Right cardiac atrium (tissue), 5 donors: ENCODE data around the gene PPP1R9B. TPM values are rescaled to one million over a fixed set of nuclear protein-coding genes. Genes with fewer than 3 reads are reported as not detected.

Source experiments
- ATAC-seq, 2 donors: fragments of 200-7000 bp; cut with Tn5 transposase; one replicate each; pipeline versions ENCODE4 v1.8.0 to v1.9.1; 2020; ENCODE audit warnings: moderate library complexity in 2 of 2, mild to moderate bottlenecking in 1 of 2
- DNase-seq, 3 donors: peaks; one replicate each; pipeline ENCODE4 v3.0.0-alpha.2; 2020
- H3K27ac ChIP-seq: one replicate; pipeline ENCODE4 v1.5.1; 2013; ENCODE audit warnings: mild to moderate bottlenecking, low read length, control low read depth, moderate library complexity
- H3K27me3 ChIP-seq: one replicate; pipeline ENCODE4 v1.6.1; 2013; ENCODE audit not compliant: control insufficient read depth, insufficient read depth
- H3K4me1 ChIP-seq: one replicate; pipeline ENCODE4 v1.6.1; 2013; ENCODE audit warnings: low read length; ENCODE audit not compliant: control insufficient read depth, insufficient read depth
- H3K4me3 ChIP-seq: one replicate; pipeline ENCODE4 v1.5.1; 2013; ENCODE audit warnings: low read length, control low read depth
- H3K9me3 ChIP-seq: one replicate; pipeline ENCODE4 v1.6.1; 2013; ENCODE audit warnings: low read length; ENCODE audit not compliant: control insufficient read depth
- WGBS: extraction: QIAGEN DNeasy Blood & Tissue Kit; methylation state at CpG from one replicate; pipeline ENCODE4 v1.1.7; 2013; 5-methylcytosine and 5-hydroxymethylcytosine counted together
- intact Hi-C, 4 donors: fragments of 100-400 bp; cut with DNase I; formaldehyde crosslinking; loops; one replicate each; pipeline versions ENCODE4 v1.11.0 to v1.14.0; 2022 to 2023
- polyA plus RNA-seq: library from polyadenylated mRNA; stranded (reverse); fragments of 200-250 nt; gene quantifications from one replicate; pipeline ENCODE4 v1.2.3, GENCODE V29; 2013
- total RNA-seq, 4 donors: library from RNA; stranded (reverse); fragmentation: NEBNext Ultra II Directional; extraction: Animal tissue kit (Norgen Biotek cat#: 25700); gene quantifications; one replicate each; pipeline ENCODE4 v1.2.1, GENCODE V29; 2021
- donor health status: healthy with polysubstance abuse.
- donor health status: DM: no; HTN: yes; CAD: no.
- donor health status: DM: no; HTN: no; CAD: no.
- donor health status: DM: no; HTN: yes; CAD: no; lungs with severe emphysema.
- donor health status: DM: yes; HTN: yes; CAD: no.

The PPP1R9B gene
- total and polyA plus RNA-seq, 5 donors = 26.5 to 40.7 (median 34.4) TPM

DNA sequence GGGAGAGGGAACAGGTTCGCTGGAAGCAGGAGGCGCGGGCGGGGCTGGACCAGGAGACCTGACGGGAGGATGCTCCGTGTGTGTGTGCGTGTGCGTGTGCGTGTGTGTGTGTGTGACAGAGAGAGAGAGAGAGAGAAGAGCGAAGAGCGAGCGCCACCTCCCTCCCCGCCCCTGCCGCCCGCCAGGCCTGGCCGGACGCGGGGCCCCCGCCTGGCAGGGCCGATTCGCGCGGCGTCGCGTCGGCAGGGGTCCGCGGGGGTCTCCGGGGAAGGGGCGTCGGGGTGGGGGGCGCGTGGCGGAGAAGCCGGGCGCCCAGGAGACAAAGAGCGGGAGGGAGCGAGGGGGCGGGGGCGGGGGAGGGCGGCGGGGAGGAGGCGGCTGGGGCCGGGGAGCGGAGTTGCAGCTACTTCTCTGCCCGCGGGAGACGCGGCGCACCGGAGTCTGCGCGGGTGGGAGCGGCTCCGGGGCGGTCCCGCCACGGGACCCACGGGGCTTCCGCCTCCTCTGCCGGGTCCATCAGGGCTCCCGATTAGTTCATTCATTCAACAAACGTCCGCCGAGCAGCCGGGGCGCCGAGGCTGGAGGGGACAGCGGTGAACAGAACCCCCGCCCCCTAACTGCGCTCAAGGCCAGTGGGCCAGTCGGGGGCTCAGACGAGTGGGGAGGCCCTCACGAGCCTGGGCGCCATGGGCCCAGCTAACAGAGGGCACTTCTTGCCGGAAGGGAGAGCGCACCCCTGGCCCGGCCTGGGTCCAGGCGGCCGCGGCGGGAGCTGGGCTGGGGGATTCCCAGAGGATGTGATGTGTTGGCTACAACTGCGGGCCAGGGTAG, 20.5 kb downstream of the PPP1R9B start, which contains the start of gene SAMD14:
Gene SAMD14 (minus strand): TSS at position 433 of the 831 bp plus-strand sequence. CDS start 5,201 bp downstream, outside the sequence.
- Histone ChIP-seq H3K4me3 (peak within 1 kb of the TSS; percentile 74), H3K4me1 (peaks cover 10% of the 10 kb centered on the region), H3K9me3 (no peaks in the 10 kb centered on the region), H3K27ac (no peak within 1 kb of the TSS), H3K27me3 (no peaks in the 10 kb centered on the region)
- intact Hi-C loops = loop anchor here in 1 of 4 donors (10.0 kb wide), 1 partner anchor 65 kb away; no protein-coding TSS in a partner anchor
- peak in 2 of 3 donors; percentile 69 to 78 for DNase-seq
- ATAC-seq = peak; percentile 28 to 29
- WGBS = 1% methylated on average over 84 of the region's 84 CpGs

DNA sequence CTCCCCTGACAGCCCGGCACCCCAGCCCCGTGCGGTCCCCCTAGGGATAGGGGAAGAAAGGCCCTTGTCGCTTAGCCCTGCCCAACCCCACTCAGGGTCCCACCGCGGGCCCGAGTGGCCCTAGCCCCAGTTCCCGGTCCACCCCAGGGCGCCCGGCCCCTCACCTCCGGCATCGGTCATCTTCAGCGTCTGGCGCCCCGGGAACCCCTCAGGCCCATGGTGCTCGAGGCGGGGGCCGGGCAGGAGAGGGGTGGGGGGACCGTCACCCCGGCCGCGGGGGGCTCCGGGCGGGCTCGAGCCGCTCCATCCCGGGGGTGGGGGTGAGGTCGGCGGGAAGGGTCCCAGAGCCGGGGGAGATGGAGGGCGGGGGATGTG, 21.1 kb downstream of the PPP1R9B start:
- peak overlapping the region; percentile 74 for H3K4me3 ChIP-seq
- ATAC-seq (peak; percentile 1 to 22), DNase-seq (peak in 1 of 3 donors; percentile 62)
- H3K27me3 ChIP-seq = no peaks in the 10 kb centered on the region
- no peaks in the 10 kb centered on the region for H3K9me3 ChIP-seq
- 3% methylated on average over 31 of the region's 31 CpGs for WGBS
- peaks cover 10% of the 10 kb centered on the region for H3K4me1 ChIP-seq
- H3K27ac ChIP-seq = no peak overlapping the region
- intact Hi-C loops = no loop called here

DNA sequence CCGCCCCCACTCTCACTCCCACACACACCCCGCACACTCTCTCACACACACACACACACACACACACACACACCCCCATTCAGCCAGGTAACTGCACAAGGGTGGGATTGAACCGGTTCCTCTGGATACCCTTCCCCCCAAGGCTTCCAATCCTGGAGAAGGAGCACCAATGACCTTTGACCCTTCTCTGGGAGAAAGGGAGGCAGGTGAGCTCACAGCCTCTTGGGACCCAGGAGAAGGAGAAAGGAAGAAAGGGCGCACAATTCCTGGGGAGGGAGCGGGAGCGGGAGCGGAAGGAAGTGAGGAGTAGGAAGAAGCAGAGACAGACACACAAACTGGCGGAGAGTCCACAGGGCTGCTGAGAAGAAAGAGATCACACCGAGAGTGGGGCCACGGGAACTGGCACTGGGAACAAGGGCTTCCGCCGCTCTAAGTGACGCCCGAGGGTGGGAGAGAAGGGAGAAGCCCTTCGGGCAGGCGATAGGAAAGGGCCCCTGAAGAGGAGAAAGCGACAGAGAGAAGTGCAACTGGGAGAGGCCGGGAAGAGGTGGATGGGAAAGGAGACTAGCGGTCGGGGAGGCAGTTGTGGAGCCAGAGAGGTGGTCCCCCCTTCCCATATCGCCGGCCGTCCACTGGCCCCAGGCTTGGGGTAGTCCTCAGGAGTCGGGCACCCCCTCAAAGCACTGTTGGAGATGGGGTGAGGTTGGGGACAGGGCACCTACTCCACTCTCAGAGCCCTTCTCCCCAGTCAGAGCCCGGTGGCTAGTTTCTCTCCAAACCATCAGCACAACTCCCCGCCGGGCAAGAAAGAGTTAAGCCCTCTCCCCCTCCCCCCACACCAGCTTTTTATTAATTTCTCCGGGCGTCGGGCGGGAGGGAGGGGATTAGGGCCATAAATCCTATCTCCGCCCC, 21.8 kb downstream of the PPP1R9B start:
- 15% methylated on average over 32 of the region's 32 CpGs for WGBS
- H3K27ac ChIP-seq = no peak overlapping the region
- peaks cover 10% of the 10 kb centered on the region for H3K4me1 ChIP-seq
- H3K27me3 ChIP-seq = no peaks in the 10 kb centered on the region
- ATAC-seq = no peak
- H3K9me3 ChIP-seq = no peaks in the 10 kb centered on the region
- peak in 2 of 3 donors; percentile 45 to 46 for DNase-seq
- intact Hi-C loops = no loop called here
- H3K4me3 ChIP-seq = peak overlapping the region; percentile 74

DNA sequence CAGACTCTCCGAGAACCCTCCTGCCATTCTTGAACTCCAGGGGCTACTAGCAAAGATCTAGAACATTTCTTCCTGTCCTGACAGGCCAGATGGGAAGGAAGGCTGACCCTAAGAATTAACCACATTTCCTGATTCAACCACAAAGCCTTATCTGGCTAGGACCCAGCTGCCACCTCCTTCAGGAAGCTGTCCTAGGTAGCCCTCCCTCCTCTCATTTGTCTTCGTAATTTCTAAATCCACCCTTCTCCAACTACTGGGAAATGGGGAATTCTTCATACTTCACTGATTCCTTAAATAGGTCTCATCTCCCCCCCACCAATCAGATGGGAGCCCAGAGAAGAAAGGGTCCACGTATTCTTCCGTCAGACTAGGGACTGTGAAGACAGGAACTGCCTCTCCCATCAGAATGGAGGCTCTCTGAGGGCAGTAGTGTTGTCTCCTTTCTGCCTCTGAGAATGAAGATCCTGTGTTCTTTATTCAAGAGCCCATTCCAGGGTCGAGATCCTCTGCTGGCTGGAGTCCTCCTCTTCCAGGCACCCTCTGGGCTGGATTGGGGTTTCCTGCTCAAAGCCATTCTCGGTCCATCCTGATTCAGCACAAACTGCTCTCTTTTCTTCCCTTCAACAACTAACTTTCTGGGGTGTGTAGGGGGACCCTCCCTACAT, 22.6 kb downstream of the PPP1R9B start:
- intact Hi-C loops = no loop called here
- ATAC-seq (no peak), DNase-seq (peak in 1 of 3 donors; percentile 11)
- WGBS = 61% methylated on average over 6 of the region's 6 CpGs
- Histone ChIP-seq H3K9me3 (no peaks in the 10 kb centered on the region), H3K4me3 (no peak overlapping the region), H3K27ac (no peak overlapping the region), H3K27me3 (no peaks in the 10 kb centered on the region), H3K4me1 (peaks cover 8% of the 10 kb centered on the region)

DNA sequence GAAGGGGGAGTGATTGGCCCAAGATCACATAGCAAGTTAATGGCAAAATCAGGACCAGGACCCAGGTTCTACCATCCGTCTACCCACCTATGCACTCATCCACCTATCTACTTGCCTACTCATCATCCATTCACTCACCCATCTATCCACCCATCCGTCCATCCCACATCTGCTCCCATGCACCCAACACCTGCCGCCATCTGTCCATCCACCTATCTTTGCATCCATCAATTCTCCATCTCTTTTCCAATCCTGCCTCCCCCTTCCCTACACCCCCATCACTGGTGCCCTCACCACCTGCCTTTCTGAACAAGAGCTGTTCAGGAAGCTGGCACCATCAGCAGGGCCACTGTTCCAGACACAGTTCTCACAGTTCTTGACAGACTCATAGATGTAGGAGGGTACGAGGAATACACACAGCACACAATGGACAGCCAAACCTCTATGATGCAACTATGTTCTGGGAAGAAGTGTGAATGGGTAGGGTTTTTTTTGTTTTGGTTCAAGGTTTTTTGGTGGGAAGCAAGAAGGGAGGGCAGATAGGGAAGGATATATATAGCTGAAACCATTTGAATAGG, 25.0 kb downstream of the PPP1R9B start:
- no peak overlapping the region for H3K27ac ChIP-seq
- H3K27me3 ChIP-seq = no peaks in the 10 kb centered on the region
- H3K9me3 ChIP-seq = no peaks in the 10 kb centered on the region
- intact Hi-C loops = no loop called here
- no peak overlapping the region for H3K4me3 ChIP-seq
- 94% methylated on average over 4 of the region's 4 CpGs for WGBS
- no peak for ATAC-seq
- DNase-seq = peak in 1 of 3 donors; percentile 15
- H3K4me1 ChIP-seq = peaks cover 7% of the 10 kb centered on the region

DNA sequence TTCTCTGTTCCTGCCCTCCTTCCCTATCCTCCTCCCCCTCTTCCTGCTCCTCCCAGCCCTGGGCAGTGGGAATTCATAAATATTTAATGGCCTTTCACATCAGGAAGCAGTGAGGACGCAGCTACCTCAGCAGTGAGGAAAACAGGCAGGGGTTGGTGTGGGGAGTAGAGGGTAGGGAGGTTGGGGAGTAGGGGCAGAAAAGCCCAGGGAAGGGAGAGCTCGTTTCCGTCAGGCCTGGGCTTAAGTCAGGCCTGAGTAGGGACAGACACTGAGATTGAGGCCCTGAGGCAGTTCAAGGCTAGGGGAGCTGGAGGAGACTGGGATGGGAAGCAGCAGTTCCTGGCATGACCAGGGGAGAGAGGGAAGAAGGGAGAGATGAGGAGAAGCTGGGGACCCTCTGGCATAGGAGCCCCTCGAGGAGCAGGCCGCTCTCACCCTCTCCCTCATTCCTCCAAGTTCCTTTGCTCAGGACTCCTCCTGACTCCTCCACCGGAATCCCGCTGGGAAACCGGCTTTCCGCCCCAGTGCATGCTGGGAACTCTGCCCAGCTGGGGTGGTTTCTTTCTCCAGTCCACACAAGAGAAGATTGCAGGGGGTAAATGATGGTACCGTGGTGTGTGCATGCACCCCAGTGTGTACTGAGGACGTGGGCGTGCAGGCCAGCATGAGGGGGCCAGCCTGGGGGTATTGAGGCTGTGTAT, 26.7 kb downstream of the PPP1R9B start:
- 41% methylated on average over 12 of the region's 12 CpGs for WGBS
- ATAC-seq = peak in 1 of 2 donors; percentile 9

DNA sequence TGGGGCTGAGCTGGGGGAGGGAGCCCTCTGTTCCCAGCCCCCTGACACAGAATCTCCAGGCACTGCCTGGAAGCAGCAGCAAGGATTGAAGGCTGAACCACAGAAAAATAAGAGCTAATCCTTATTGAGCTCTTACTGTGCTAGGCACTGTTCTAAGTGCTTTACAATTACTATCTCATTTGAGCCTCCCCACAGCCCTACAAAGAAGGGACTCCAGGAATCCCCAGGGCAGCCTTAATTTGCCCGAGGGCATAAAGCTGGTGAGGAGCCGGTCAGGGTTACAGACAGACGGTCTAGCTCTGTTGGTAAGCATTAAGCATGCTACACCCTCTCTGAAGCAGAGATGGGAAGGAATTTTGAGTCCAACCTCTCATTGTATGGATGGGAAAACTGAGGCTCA, 27.5 kb downstream of the PPP1R9B start:
- H3K4me1 ChIP-seq = no peaks in the 10 kb centered on the region
- no peaks in the 10 kb centered on the region for H3K27me3 ChIP-seq
- H3K27ac ChIP-seq = no peak overlapping the region
- ATAC-seq = no peak
- intact Hi-C loops = no loop called here
- DNase-seq = no peak
- H3K4me3 ChIP-seq = no peak overlapping the region
- WGBS = 93% methylated on average over 3 of the region's 3 CpGs
- H3K9me3 ChIP-seq = no peaks in the 10 kb centered on the region

More for the DNA sequence above, 26.7 kb downstream of the PPP1R9B start:
- no peak overlapping the region for H3K27ac ChIP-seq
- H3K9me3 ChIP-seq = no peaks in the 10 kb centered on the region
- intact Hi-C loops = no loop called here
- H3K4me1 ChIP-seq = peaks cover 5% of the 10 kb centered on the region
- no peaks in the 10 kb centered on the region for H3K27me3 ChIP-seq
- peak in 2 of 3 donors; percentile 65 to 69 for DNase-seq
- H3K4me3 ChIP-seq = no peak overlapping the region

DNA sequence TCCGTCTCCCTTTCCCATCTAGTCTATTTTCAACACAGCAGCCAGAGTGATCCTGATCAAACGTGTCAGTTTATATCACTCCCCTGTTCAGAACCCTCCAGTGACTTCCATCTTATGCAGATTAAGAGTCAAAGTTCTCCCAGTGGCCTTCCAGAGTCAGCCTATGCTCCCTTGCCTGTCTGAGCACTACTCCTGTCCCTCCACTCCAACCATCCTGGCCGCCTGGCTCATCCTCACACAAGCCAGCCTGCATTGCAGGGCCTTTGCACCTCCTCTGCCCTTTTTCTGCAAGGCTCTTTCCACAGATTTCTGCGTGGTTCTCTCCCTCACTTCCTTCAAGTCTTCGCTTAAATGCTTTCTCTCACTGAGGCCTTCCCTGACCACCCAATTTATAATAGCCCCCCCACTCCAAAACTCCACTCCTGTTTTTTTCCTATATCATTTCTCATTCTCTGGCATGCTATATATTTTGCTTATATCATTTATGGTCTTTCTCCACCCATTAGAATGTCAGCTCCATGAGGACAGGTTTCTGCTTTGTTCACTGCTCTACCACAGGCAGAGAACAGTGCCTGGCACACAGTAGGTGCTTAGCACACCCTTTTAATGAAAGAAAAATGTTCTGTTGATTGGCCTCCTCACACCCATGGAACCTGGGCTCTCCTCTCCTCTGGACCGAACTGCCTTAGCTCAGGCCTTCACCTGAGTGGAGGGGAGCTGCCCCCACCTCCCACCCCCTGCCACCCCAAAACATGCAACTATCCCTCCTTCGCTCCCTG, 29.8 kb downstream of the PPP1R9B start:
- ATAC-seq = no peak
- intact Hi-C loops = no loop called here
- Histone ChIP-seq H3K27ac (no peak overlapping the region), H3K27me3 (no peaks in the 10 kb centered on the region), H3K9me3 (no peaks in the 10 kb centered on the region), H3K4me1 (no peaks in the 10 kb centered on the region), H3K4me3 (no peak overlapping the region)
- WGBS = 91% methylated on average over 7 of the region's 7 CpGs
- no peak for DNase-seq

DNA sequence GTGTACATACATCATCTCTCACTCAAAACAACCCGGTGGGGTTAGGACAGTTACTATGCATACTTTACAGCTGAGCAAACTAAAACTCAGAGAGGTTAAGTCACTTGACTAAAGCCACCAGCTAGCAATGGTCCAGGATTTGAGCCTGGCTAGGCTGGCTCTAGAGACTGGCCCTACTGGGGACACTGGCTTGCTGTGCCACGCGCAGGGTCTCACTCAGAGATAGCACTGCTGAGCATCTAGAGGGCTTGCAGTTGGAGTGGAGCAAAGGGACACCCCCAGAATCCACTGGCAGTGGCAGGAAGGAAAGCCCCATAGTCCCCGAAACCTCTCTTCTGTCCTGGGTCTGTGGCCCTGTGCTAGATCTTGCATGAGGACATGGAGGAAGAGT, 31.7 kb downstream of the PPP1R9B start:
- Histone ChIP-seq H3K27ac (no peak overlapping the region), H3K9me3 (no peaks in the 10 kb centered on the region), H3K4me3 (no peak overlapping the region), H3K27me3 (no peaks in the 10 kb centered on the region), H3K4me1 (no peaks in the 10 kb centered on the region)
- intact Hi-C loops = loop anchor here in 3 of 4 donors (5.0 to 10.0 kb wide), 2 partner anchors 46 to 48 kb away; partner anchors contain the start of gene SGCA (in 3 of the 3)
- DNase-seq (no peak), ATAC-seq (no peak)
- 94% methylated on average over 4 of the region's 4 CpGs for WGBS
